COR-L47 (cell line): ENCODE results near the gene SMIM38.
"Not testable (repeated sequence)": the region's sequence is repeated elsewhere in the genome, so short reads cannot be mapped to it uniquely, and the experiment has no call there.

ENCODE experiments used
- DNase-seq: peaks from one replicate; lab custom pipeline; 2025; lab: John Stamatoyannopoulos, UW

Gene SMIM38

GRCh38 chr11:69122326-69122629 lies 33.5 kb upstream of the SMIM38 start:
- DNase-seq: no peak

DNA sequence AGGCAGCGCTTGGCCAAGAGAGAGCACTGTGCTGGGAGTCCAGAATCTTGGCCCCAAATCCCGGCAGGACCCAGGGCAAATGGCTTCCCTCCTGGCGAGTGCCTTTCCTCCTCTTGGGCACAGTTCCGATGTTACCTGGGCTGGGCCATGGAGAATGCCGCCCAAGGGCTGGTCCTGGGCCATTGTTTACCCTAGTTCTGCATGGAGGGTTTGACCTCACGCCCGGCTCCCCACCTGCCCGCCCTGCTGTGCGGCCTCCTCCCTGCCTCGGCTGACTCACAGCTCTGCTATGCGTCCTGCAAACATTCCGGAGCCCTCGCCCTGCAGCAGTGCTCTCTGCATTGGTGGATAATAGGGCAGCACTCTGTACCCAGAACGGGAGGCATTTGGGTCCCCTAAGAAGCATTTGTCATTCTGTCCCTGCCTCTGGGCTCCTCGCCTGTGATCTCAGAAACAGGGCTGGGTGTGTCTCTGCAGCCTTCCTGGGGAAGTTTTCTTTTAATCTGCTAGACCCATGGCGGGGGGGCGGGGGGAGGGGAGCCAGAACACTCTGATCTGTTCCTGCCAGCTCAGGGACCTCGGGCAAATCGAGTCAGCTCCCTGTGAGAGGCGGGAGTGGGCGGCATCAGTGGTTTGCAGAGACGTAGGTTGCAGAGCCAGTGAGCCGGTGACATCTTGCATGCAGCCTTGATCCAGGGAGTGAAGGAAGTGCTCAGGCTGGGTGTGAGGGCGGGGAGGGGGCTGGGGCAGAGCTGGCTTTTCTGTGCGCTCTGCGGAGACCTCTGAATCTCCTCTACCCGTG lies 32.9 kb upstream of the SMIM38 start:
- DNase-seq: no peak

- DNase-seq: no peak
Observed at GRCh38 chr11:69123593-69124545, 31.9 kb upstream of the SMIM38 start.

DNA sequence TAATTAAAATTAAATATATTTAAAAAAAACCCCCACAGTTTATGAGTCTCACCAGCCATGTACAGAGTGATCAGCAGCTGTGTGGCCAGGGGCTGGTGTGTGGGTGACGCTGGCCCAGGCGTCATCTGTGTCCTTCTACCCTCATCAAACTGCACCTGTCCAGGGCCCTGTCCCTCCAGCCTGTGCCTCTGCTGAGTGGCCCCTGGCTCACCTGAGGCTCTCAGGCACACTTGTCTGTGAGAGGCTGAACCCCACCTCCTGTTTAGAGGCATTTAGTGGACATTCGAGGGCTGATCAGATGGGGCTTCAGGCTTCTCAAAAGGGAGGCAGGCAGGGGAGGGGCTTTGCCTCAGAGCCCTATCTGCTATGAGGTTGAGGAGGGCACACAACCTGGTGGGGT lies 29.9 kb upstream of the SMIM38 start:
- DNase-seq: no peak

GRCh38 chr11:69126286-69126685 lies 29.4 kb upstream of the SMIM38 start:
- DNase-seq: no peak

DNA sequence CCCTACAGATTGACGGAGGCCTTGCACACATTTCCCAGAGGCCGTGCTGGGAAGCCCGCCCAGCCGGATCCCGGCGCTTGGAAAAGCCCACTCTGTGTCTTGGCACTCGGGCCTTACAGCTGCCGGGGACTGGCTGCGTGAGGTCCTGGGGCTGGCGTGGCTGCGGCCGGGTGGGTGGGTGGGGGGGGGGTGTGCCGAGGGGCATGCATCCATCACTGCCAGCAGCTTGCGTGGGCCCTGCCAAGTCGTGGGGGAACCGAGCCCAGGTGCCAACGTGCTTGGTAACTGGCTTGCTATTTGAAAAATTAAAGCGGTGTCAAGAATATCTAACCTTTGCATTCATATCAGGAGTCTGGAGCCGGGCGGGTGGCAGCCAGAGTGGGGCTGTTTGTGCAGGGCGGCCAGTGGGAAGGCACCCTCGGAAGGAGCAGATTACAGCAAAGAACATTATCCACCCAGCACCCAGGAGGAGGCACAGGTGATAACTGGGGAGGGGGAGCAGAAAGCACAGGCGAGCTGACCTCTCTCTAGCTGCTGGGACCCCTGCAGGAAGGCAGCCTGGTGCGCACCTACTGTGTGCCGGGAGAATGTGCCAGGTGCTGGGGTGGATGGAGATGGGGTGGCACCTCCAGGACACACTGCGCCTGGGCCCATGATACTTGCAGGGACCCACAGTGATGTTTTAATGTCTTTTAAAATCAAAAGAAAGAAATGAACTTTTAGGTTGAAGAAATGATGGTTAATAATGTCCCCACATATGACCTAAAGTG lies 28.5 kb upstream of the SMIM38 start:
- DNase-seq: no peak

- DNase-seq: no peak
Observed at GRCh38 chr11:69127884-69128283, 27.9 kb upstream of the SMIM38 start.

DNA sequence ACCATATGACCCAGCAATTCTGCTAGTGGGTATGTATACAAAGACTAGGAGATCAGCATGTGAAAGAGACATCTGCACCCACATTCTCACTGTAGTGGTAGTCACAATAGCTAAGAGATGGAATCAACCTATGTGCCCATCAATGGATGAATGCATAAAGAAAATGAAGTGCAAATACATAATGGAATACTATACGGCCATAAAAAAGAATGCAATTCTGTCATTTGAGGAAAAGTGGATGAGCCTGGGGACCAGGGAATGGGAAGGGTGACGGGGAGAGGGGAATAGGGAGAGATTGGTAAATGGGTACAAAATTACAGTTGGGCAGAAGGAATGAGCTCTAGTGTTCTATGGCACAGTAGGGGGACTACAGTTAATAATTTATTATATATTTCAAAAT lies 26.7 kb upstream of the SMIM38 start:
- DNase-seq: no peak

- no peak for DNase-seq
Observed at GRCh38 chr11:69129647-69130046, 26.1 kb upstream of the SMIM38 start.

GRCh38 chr11:69130654-69131053 lies 25.1 kb upstream of the SMIM38 start:
- DNase-seq: no peak

DNA sequence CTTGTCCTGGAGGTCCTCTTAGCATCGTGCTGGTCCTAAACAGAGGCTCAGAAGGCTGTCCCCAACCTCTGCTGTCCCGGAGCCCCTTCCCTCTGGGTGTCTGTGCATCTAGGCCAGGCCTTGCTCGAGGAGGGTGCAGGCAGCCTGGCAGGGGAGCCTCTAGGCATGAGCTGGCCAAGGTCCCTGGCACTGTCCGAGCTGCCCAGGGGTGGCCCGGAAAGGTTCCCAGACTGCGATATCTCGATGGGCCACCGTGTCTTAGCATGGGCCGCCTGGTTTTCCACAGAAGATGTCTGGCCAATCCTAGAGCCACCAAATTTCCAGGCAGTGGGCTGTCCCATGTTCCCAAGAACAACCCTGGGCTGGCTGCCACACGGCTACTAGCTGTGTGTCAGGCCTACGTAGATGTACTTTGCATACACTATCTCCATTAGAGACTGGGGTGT lies 24.6 kb upstream of the SMIM38 start:
- DNase-seq: no peak

DNA sequence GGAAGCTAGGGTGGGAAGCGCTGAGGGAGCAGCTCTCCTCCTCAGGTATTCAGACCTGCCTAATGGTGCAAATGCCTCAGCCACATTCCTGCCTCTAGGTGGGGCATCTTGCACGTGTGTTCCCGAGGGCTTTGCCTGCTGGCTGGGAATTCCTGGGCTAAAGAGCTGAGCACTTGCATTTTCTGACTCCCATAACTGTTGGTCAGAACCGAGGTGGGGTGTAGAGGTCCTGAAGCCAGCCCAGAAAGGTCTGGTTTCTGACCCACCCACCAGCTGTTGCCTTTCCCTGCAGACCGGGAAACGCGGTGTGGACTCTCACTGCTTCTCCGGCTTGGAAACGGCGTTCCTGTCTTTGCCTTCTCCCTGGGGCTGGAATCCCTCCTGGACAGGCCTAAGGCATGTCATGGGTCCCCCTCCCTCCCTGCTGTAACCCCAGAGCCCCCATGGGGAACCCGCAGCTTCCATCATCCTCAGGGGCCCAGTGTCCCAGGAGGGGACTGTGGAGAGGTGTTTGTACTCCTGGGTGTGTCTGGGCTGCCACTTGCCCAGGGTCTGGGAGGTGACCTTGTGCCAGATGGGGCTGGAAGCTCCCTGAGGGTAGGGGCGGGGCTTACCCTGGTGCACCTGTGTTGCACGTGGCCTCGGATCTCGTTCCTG lies 24.0 kb upstream of the SMIM38 start:
- peak; percentile 23 for DNase-seq

- DNase-seq: no peak
Observed at GRCh38 chr11:69132301-69132670, 23.4 kb upstream of the SMIM38 start.

DNA sequence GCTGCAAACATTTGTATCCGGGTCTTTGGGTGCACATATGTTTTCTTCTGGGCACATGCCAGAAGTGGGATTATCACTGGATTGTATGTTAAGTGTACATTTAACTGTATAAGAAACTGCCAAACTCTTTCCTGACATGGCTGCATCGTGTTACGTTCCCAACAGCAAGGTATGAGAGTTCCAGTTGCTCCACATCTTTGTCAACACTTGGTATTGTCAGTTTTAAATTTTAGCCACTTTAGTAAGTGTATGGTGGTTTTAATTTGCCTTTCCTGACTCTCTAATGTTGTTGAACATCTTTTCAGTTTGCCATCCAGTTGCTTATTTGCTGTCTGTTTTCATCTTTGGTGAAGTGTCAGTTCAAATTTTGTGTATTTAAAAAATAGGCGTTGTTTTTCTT lies 22.5 kb upstream of the SMIM38 start:
- DNase-seq: no peak

DNA sequence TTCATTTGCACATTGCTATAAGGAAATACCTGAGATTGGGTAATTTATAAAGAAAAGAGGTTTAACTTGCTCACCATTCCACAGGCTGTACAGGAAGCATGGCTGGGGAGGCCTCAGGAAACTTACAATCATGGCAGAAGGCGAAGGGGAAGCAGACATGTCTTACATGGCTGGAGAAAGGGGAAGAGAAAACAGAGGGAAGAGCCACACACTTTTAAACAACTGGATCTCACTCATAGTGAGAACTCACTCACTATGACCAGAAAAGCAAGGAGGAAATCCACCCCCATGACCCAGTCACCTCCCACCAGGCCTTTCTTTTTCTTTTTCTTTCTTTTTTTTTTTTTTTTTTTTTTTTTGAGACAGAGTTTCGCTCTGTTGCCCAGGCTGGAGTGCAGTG lies 21.6 kb upstream of the SMIM38 start:
- DNase-seq: not testable (repeated sequence)

DNA sequence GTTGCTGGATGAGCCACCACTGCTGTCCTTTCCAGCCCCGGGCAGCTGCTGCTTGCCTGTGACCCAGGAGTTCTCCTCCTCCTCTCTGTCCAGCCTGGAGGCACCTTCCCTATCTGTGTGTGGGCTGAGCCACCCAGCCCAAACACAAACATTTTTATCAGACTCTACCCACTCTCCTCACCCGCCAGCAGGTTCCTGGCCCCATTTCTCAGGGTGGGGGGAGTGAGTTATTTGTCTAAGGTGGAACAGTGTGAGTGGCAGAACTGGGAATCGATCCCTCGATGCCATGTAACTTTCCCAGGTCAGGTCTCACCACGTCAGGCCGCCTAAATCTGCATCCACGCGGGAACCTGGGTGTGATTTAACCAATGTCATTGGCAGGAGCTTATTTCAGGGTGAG lies 20.8 kb upstream of the SMIM38 start:
- DNase-seq: no peak

- no peak for DNase-seq
Observed at GRCh38 chr11:69135420-69136363, 20.0 kb upstream of the SMIM38 start.

DNA sequence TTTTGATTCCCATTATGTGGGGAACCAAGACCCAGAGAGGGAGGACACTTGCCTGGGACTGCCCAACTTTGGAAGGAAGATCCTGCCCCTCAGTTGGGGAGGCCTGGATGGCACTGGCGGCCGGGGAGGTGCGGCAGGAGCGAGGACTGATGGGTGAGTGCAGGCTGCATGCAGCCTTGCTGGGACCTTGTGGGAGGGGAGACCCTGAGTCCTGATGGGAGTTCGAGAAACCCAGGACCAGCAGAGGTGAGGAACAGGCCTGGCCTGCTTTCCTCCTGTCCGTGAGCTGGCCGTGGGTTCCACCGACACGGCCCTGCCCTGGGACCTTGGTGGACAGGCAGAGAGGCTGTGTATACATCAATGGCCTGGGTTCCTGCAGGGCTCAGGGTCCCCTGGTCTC lies 19.3 kb upstream of the SMIM38 start:
- DNase-seq: no peak

DNA sequence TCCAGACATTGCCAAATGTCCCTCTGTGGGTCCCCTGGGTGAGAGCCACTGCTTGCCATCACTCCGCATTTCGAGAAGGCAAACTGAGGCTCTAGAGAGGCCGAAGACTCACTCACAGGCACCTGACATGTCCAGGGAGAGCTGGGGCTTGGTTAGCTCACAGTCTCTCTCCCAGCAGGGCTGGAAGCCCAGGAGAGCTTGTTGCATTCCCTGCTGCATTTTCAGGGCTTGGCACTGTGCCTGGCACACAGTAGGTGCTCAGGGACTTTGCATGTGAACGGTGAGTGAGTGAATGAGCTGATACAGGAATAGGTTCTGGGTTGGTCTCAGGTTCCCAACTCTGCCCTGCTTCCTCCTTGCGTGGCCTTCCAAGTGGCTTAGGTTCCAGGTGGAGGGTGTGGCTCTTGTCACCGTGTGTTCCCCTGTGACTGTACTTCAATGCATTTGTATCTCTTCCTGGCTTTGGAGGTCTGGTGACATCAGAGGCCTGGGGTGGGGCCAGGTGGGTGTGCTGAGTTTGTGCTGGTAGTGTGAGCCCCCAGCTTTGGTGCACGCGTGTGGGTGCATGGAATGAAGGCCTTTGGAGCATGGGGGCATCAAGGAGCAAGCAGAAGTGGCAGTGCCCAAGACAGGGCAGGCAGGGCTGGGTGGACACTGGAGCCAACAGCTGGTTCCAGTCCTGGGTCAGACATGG lies 18.4 kb upstream of the SMIM38 start:
- DNase-seq: no peak

DNA sequence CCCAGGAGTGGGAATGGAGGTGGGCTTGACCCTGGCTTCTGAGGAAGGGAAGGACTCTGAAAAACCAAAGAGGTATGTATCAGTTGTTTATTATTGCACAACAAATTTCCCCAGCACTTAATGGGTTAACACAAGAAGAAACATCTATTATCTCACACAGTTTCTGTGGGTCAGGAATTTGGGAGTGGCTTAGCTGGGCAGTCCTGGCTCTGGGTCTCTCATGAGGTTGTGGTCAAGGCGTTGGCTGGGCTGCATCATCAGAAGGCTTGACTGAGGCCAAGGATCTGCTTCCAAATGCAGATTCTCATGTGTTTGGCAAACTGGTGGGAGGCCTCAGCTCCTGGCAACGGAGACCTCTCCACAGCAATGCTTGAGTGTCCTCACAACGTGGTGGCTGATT lies 17.5 kb upstream of the SMIM38 start:
- DNase-seq: no peak
